HG03575 (cell line): ENCODE results near the gene SNAP91.
"Not testable (repeated sequence)": the region's sequence is repeated elsewhere in the genome, so short reads cannot be mapped to it uniquely, and the experiment has no call there.

Experiments
- ATAC-seq: cut with Tn5 transposase; IDR thresholded peaks from one replicate; pipeline ENCODE4 v1.9.1; 2021; ENCODE audit not compliant: unreplicated experiment, insufficient number of reproducible peaks, low FRiP score; ENCODE audit errors: extremely low read depth

Gene SNAP91, protein sequence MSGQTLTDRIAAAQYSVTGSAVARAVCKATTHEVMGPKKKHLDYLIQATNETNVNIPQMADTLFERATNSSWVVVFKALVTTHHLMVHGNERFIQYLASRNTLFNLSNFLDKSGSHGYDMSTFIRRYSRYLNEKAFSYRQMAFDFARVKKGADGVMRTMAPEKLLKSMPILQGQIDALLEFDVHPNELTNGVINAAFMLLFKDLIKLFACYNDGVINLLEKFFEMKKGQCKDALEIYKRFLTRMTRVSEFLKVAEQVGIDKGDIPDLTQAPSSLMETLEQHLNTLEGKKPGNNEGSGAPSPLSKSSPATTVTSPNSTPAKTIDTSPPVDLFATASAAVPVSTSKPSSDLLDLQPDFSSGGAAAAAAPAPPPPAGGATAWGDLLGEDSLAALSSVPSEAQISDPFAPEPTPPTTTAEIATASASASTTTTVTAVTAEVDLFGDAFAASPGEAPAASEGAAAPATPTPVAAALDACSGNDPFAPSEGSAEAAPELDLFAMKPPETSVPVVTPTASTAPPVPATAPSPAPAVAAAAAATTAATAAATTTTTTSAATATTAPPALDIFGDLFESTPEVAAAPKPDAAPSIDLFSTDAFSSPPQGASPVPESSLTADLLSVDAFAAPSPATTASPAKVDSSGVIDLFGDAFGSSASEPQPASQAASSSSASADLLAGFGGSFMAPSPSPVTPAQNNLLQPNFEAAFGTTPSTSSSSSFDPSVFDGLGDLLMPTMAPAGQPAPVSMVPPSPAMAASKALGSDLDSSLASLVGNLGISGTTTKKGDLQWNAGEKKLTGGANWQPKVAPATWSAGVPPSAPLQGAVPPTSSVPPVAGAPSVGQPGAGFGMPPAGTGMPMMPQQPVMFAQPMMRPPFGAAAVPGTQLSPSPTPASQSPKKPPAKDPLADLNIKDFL

DNA sequence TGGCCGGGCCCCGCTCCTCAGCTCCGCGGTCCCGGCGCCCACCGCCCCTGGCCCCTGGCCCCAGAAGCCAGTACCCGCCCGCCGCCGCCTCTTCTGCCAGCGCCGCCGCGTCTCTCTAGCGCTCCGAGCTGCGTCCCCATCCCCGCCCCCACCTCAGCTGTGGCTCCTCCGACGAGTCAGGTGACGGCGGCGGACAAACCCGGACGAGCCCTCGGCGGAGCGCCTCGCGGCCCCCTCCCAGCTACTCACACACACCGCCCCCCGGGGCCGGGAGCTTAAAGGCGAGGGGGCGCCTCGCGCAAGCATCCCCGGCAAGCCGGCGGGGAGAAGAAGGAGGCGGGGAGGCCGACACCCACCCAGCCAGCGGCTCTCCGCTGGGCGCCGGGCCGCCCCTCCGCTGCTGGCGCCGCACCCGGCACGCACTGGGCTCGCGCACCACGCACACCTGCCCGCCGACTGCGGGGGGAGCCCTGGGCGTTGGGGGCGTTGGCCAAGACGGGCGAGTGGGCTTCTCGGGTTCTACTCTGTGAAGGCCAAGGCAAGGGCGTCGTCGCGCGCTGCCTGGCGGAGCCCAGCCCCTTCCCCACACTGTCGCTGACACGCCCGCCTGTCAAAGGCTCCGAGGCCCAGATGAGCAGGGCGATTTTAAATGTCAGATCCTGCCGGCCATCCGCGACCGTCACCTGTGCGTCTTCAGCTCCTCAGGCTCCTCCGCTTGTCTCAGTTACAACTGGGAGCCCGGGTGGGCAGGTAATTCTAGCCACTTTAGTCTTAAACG is at the start of gene SNAP91:
SNAP91 (minus strand) TSS at position 132 of the 778 bp plus-strand sequence. CDS start 1,174 bp downstream, outside the sequence.
- ATAC-seq, result no peak

DNA sequence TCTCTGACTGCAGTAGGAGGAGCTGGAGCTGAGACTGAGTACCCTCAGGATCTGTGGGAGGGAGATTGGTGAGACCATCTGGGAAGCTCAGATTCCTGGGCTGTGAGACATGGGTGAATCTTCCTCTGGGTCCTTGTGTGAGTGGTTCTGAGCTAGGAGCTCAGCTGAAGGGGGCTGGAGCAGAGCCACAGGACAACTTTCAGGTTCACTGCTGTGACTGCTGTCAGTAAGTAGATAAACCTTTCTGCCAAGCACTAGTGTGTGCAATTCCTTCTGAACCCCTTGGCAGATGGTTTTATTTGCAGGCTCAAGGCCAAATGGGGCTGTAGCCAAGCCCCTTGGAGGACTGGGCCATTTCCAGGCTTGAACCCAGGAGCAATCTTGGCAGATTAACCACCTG is 49.6 kb upstream of the SNAP91 start:
- ATAC-seq, result no peak

DNA sequence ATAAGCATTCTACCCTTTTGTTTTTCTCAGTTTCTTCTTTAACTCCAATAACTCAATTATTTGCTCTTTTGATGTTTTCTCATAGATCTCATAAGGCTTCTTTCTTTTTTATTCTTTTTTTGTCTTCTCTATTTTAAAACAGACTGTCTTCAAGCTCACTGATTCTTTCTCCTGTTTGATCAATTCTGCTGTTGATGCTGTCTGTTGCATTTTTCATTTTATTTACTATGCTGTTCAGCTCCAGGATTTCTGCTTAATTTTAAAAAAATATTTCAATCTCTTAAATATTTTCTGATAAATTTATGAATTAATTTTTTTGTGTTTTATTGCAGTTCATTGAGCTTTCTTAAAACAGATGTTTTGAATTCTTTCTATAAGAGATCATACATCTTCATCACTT is 48.1 kb upstream of the SNAP91 start:
- ATAC-seq, result no peak

DNA sequence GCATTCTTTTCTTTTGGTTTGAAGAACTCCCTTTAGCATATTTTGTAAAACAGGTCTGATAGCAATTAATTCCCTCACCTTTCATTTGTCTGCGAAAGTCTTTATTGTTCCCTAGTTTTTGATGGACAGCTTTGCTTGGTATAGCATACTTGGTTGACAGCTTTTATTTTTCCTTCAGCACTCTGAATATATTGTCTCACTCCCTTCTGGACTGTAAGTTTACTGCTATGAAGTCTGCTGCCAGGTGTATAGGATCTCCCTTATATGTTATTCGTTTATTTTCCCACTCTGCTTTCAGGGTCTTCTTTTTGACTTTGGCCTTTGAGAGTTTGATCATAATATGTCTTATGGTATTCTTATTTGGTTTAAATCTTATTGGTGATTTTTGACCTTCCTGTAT is 47.7 kb upstream of the SNAP91 start:
- ATAC-seq, result no peak

DNA sequence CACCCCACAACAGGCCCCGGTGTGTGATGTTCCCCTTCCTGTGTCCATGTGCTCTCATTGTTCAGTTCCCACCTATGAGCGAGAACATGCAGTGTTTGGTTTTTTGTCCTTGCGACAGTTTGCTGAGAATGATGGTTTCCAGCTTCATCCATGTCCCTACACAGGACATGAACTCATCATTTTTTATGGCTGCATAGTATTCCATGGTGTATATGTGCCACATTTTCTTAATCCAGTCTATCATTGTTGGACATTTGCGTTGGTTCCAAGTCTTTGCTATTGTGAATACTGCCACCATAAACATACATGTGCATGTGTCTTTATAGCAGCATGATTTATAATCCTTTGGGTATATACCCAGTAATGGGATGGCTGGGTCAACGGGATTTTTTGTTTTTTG is 43.5 kb upstream of the SNAP91 start:
- not testable (repeated sequence) for ATAC-seq

GRCh38 chr6:83741089-83741488 is 32.2 kb upstream of the SNAP91 start:
- no peak for ATAC-seq

GRCh38 chr6:83735461-83735860 is 26.6 kb upstream of the SNAP91 start:
- ATAC-seq, result no peak

DNA sequence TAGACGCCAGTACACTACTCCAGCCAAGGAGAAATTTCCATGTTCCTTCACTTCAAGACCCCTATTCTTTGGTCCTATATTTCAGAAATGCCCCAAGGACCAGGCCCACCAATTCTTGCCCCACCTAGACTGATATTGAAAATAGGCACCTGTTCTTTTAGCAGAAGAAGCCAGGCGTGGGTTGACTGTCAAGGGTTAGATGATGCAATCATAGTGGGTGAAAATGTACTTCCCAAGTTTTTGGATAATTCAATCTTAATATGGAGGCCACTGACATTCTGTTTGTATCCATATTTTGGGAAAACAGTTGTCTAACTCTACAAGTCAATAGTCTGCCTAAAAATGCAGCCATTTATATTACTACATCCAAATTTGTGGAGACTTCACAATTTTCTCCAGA is 21.0 kb upstream of the SNAP91 start:
- no peak for ATAC-seq

DNA sequence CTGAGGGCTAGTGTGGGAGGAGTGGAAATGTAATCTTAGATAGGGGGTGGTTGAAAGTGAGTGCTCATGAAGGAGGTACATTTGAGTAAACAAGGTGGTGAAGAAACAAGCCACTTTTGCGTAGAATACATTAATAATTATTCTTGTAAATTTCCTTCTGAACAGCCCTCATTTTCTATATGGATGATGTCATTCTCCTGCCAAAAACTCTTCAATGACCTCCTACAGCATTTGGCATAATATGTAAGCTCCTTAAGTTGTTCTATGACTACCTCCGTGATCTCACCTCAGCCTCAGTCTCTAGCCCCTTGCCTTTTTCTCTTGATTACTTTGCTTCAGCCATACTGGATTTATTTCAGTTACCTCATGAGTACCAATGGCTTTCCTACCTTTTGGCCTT is 14.0 kb upstream of the SNAP91 start:
- ATAC-seq, result no peak

DNA sequence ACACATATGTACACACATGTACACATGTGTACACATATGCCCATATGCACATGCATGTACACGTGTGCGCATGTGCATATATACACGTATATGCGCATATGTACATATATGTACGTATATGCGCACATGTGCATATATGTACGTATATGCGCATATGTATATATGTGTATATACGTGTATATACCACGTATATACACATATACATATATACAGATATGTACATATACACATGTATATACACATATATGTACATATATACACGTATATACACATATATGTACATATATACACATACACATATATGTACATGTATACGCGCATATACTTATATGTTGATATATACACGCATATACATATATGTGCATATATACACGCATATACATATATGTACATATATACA is 8.9 kb upstream of the SNAP91 start:
- no peak for ATAC-seq

- no peak for ATAC-seq
These were observed 3.1 kb upstream of the SNAP91 start for GRCh38 chr6:83711958-83712357.

- ATAC-seq, result no peak
These were observed 798 bp upstream of the SNAP91 start for GRCh38 chr6:83709748-83710050.

- no peak for ATAC-seq
These were observed 343 bp downstream of the SNAP91 start for GRCh38 chr6:83708546-83708969.

DNA sequence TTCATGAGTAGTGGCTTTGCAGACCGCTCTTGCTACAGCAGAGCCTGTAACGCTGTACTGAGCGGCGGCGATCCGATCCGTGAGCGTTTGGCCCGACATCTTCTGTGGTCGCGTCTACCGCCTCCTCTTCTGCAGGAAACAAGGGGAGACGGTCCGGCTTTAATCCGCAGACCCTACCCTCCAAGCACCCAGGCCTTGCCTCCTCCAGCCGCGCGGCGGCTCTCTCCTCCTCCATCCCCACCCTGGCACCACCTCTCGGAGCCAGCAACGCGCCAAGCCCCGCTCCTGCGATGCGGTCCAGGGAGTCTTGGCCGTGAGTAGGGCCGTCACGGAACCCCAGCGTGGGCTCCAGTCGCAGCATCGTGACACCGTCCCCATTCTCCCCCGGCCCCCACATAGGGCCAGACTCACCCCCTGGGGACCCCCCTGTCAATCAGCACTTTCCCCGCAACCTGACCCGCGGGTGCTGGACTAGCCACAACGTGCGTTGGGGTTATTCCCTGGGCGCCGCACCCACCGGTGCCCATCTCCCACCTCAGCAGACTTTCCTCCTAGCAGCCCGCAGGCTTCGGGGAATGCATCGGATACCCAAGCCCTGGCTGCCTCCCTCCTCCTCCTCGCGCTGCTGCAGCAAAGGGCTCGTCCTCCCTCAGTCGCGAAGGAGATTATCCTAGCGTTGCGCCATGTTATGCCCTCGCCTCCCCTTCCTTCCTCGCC is 914 bp downstream of the SNAP91 start:
- ATAC-seq, result no peak

DNA sequence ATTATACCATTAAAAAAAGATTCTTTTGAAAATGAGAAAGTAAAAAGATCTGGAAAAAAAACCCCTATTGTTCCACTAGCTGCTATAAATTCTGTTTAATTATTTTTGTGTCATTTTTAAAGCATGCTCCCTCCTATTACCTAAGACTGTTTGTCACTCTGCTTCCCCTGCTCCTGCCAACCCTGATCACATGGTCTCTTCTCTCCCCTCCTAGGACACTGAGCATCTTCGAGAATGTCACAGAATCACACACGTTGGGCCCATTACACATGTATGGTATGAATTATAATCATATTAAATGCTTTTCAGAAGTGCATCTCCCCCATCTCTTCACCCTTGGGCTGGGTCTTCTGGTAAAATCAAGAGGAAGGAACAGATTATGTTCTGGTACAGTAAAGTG is 6.2 kb downstream of the SNAP91 start:
- ATAC-seq, result no peak

- ATAC-seq, result no peak
These were observed 6.8 kb downstream of the SNAP91 start for GRCh38 chr6:83702077-83702476.

- ATAC-seq, result no peak
These were observed 12.2 kb downstream of the SNAP91 start for GRCh38 chr6:83696674-83697073.

- ATAC-seq, result no peak
These were observed 23.4 kb downstream of the SNAP91 start for GRCh38 chr6:83685481-83685880.

GRCh38 chr6:83677791-83678190 is 31.1 kb downstream of the SNAP91 start:
- ATAC-seq, result no peak
